Memory B cell (primary cell): Measurements from ENCODE around the gene NOS1AP.

Experiments used
- ATAC-seq: fragments of 150-1000 bp; cut with Tn5 transposase; 2 replicates; pipeline ENCODE4 v1.10.0; 2021; ENCODE audit warnings: low read depth, mild to moderate bottlenecking, moderate library complexity
- DNase-seq, 2 donors: peaks; one replicate each; pipeline ENCODE4 v3.0.0; 2022; ENCODE audit warnings: low spot score in 2 of 2
- H3K27ac Mint-ChIP-seq: one replicate; pipeline ENCODE4 v1.8.0; 2022; ENCODE audit warnings: mild to moderate bottlenecking, moderate library complexity, mixed read lengths
- H3K27me3 Mint-ChIP-seq: one replicate; pipeline ENCODE4 v1.8.0; 2022; ENCODE audit warnings: mixed read lengths
- H3K36me3 Mint-ChIP-seq: one replicate; pipeline ENCODE4 v1.8.0; 2022; ENCODE audit warnings: mild to moderate bottlenecking, mixed read lengths
- H3K4me1 Mint-ChIP-seq: one replicate; pipeline ENCODE4 v1.8.0; 2022; ENCODE audit warnings: mixed read lengths
- H3K4me3 Mint-ChIP-seq: one replicate; pipeline ENCODE4 v1.8.0; 2022; ENCODE audit warnings: mild to moderate bottlenecking, moderate library complexity, mixed read lengths
- H3K9me3 Mint-ChIP-seq: one replicate; pipeline ENCODE4 v1.8.0; 2022; ENCODE audit warnings: mixed read lengths

NOS1AP gene

GRCh38 chr1:162316187-162316586, 246.7 kb downstream of the NOS1AP start:
- ATAC-seq (no peak), DNase-seq (no peak)
- no peak overlapping the region for H3K27ac Mint-ChIP-seq
- H3K9me3 Mint-ChIP-seq: no peaks in the 10 kb centered on the region
- H3K36me3 Mint-ChIP-seq: no peaks in the 10 kb centered on the region
- H3K27me3 Mint-ChIP-seq: peaks cover 18% of the 10 kb centered on the region
- H3K4me3 Mint-ChIP-seq: no peak overlapping the region
- H3K4me1 Mint-ChIP-seq: no peaks in the 10 kb centered on the region

- no peak overlapping the region for H3K4me3 Mint-ChIP-seq
- no peak overlapping the region for H3K27ac Mint-ChIP-seq
- ATAC-seq (no peak), DNase-seq (no peak)
- no peaks in the 10 kb centered on the region for H3K36me3 Mint-ChIP-seq
- H3K9me3 Mint-ChIP-seq: no peaks in the 10 kb centered on the region
- peaks cover 20% of the 10 kb centered on the region for H3K27me3 Mint-ChIP-seq
- H3K4me1 Mint-ChIP-seq: no peaks in the 10 kb centered on the region
These were observed 248.1 kb downstream of the NOS1AP start for GRCh38 chr1:162317621-162318020.

GRCh38 chr1:162319493-162320175, 250.1 kb downstream of the NOS1AP start:
- Mint-ChIP-seq H3K4me3 (no peak overlapping the region), H3K27ac (no peak overlapping the region), H3K4me1 (no peaks in the 10 kb centered on the region), H3K9me3 (no peaks in the 10 kb centered on the region), H3K27me3 (peaks cover 17% of the 10 kb centered on the region), H3K36me3 (no peaks in the 10 kb centered on the region)
- ATAC-seq (no peak), DNase-seq (no peak)

- no peaks in the 10 kb centered on the region for H3K4me1 Mint-ChIP-seq
- no peaks in the 10 kb centered on the region for H3K9me3 Mint-ChIP-seq
- H3K36me3 Mint-ChIP-seq: no peaks in the 10 kb centered on the region
- H3K27me3 Mint-ChIP-seq: peaks cover 22% of the 10 kb centered on the region
- DNase-seq (no peak), ATAC-seq (no peak)
- H3K27ac Mint-ChIP-seq: no peak overlapping the region
- no peak overlapping the region for H3K4me3 Mint-ChIP-seq
These were observed 252.4 kb downstream of the NOS1AP start for GRCh38 chr1:162321809-162322422.

GRCh38 chr1:162323023-162323422, 253.5 kb downstream of the NOS1AP start:
- H3K4me3 Mint-ChIP-seq: no peak overlapping the region
- peaks cover 23% of the 10 kb centered on the region for H3K27me3 Mint-ChIP-seq
- no peak overlapping the region for H3K27ac Mint-ChIP-seq
- ATAC-seq (no peak), DNase-seq (no peak)
- H3K36me3 Mint-ChIP-seq: no peaks in the 10 kb centered on the region
- H3K9me3 Mint-ChIP-seq: no peaks in the 10 kb centered on the region
- H3K4me1 Mint-ChIP-seq: no peaks in the 10 kb centered on the region

- Mint-ChIP-seq H3K27me3 (peaks cover 12% of the 10 kb centered on the region), H3K4me1 (no peaks in the 10 kb centered on the region)
These were observed 254.9 kb downstream of the NOS1AP start for GRCh38 chr1:162324396-162324795.

GRCh38 chr1:162326559-162326958, 257.1 kb downstream of the NOS1AP start:
- no peaks in the 10 kb centered on the region for H3K9me3 Mint-ChIP-seq
- H3K4me1 Mint-ChIP-seq: no peaks in the 10 kb centered on the region
- no peak overlapping the region for H3K27ac Mint-ChIP-seq
- DNase-seq: no peak
- no peaks in the 10 kb centered on the region for H3K36me3 Mint-ChIP-seq
- no peak for ATAC-seq
- H3K4me3 Mint-ChIP-seq: no peak overlapping the region
- peaks cover 12% of the 10 kb centered on the region for H3K27me3 Mint-ChIP-seq

More at GRCh38 chr1:162324396-162324795, 254.9 kb downstream of the NOS1AP start:
- H3K27ac Mint-ChIP-seq: no peak overlapping the region
- no peak overlapping the region for H3K4me3 Mint-ChIP-seq
- DNase-seq: no peak
- no peak for ATAC-seq
- H3K9me3 Mint-ChIP-seq: no peaks in the 10 kb centered on the region
- no peaks in the 10 kb centered on the region for H3K36me3 Mint-ChIP-seq

GRCh38 chr1:162327144-162327787, 257.8 kb downstream of the NOS1AP start:
- DNase-seq (no peak), ATAC-seq (no peak)
- H3K27ac Mint-ChIP-seq: no peak overlapping the region
- H3K4me1 Mint-ChIP-seq: no peaks in the 10 kb centered on the region
- peaks cover 12% of the 10 kb centered on the region for H3K27me3 Mint-ChIP-seq
- no peaks in the 10 kb centered on the region for H3K36me3 Mint-ChIP-seq
- H3K9me3 Mint-ChIP-seq: no peaks in the 10 kb centered on the region
- H3K4me3 Mint-ChIP-seq: no peak overlapping the region

GRCh38 chr1:162327788-162328165, 258.3 kb downstream of the NOS1AP start:
- H3K4me1 Mint-ChIP-seq: no peaks in the 10 kb centered on the region
- DNase-seq (no peak), ATAC-seq (no peak)
- H3K36me3 Mint-ChIP-seq: no peaks in the 10 kb centered on the region
- no peak overlapping the region for H3K27ac Mint-ChIP-seq
- no peaks in the 10 kb centered on the region for H3K9me3 Mint-ChIP-seq
- H3K4me3 Mint-ChIP-seq: no peak overlapping the region
- peaks cover 10% of the 10 kb centered on the region for H3K27me3 Mint-ChIP-seq

GRCh38 chr1:162328512-162328911, 259.0 kb downstream of the NOS1AP start:
- ATAC-seq: no peak
- Mint-ChIP-seq H3K36me3 (no peaks in the 10 kb centered on the region), H3K4me1 (no peaks in the 10 kb centered on the region), H3K27ac (no peak overlapping the region), H3K4me3 (no peak overlapping the region), H3K27me3 (peaks cover 10% of the 10 kb centered on the region), H3K9me3 (no peaks in the 10 kb centered on the region)
- DNase-seq: no peak

- no peak for DNase-seq
- H3K36me3 Mint-ChIP-seq: no peaks in the 10 kb centered on the region
- H3K27me3 Mint-ChIP-seq: peaks cover 13% of the 10 kb centered on the region
- no peak overlapping the region for H3K27ac Mint-ChIP-seq
- no peaks in the 10 kb centered on the region for H3K9me3 Mint-ChIP-seq
- no peaks in the 10 kb centered on the region for H3K4me1 Mint-ChIP-seq
- ATAC-seq: no peak
- H3K4me3 Mint-ChIP-seq: no peak overlapping the region
These were observed 260.3 kb downstream of the NOS1AP start for GRCh38 chr1:162329826-162330225.

- H3K9me3 Mint-ChIP-seq: no peaks in the 10 kb centered on the region
- DNase-seq: no peak
These were observed 264.5 kb downstream of the NOS1AP start for GRCh38 chr1:162333991-162334390.

GRCh38 chr1:162335126-162335525, 265.6 kb downstream of the NOS1AP start:
- DNase-seq: no peak
- Mint-ChIP-seq H3K4me1 (no peaks in the 10 kb centered on the region), H3K27me3 (peaks cover 9% of the 10 kb centered on the region), H3K4me3 (no peak overlapping the region), H3K36me3 (no peaks in the 10 kb centered on the region), H3K9me3 (no peaks in the 10 kb centered on the region), H3K27ac (no peak overlapping the region)
- ATAC-seq: no peak

More at GRCh38 chr1:162333991-162334390, 264.5 kb downstream of the NOS1AP start:
- no peaks in the 10 kb centered on the region for H3K4me1 Mint-ChIP-seq
- no peak for ATAC-seq
- no peaks in the 10 kb centered on the region for H3K36me3 Mint-ChIP-seq
- no peak overlapping the region for H3K4me3 Mint-ChIP-seq
- no peak overlapping the region for H3K27ac Mint-ChIP-seq
- peaks cover 9% of the 10 kb centered on the region for H3K27me3 Mint-ChIP-seq

GRCh38 chr1:162336621-162337285, 267.3 kb downstream of the NOS1AP start:
- Mint-ChIP-seq H3K27ac (no peak overlapping the region), H3K27me3 (peaks cover 4% of the 10 kb centered on the region), H3K36me3 (no peaks in the 10 kb centered on the region), H3K4me3 (no peak overlapping the region), H3K9me3 (no peaks in the 10 kb centered on the region), H3K4me1 (no peaks in the 10 kb centered on the region)
- DNase-seq: no peak
- ATAC-seq: no peak
